Ishikawa (cell line): ENCODE measurements around the gene RAB3C.

Source experiments
- CEBPB ChIP-seq: IDR thresholded peaks from 2 replicates; pipeline ENCODE4 v1.6.1; 2012
- EGR1 ChIP-seq: IDR thresholded peaks from 2 replicates; pipeline ENCODE4 v1.6.1; 2012
- EP300 ChIP-seq: IDR thresholded peaks from 2 replicates; pipeline ENCODE4 v1.6.1; 2012; ENCODE audit warnings: borderline replicate concordance
- FOXM1 ChIP-seq: IDR thresholded peaks from 2 replicates; pipeline ENCODE4 v1.6.1; 2012; ENCODE audit warnings: low read depth, borderline replicate concordance
- NFIC ChIP-seq: IDR thresholded peaks from 2 replicates; pipeline ENCODE4 v1.6.1; 2012
- REST ChIP-seq: IDR thresholded peaks from 2 replicates; pipeline ENCODE4 v1.6.1; 2012; ENCODE audit warnings: low read depth, mild to moderate bottlenecking
- TAF1 ChIP-seq: IDR thresholded peaks from 2 replicates; pipeline ENCODE4 v1.6.1; 2012; ENCODE audit warnings: low read depth, mild to moderate bottlenecking
- TCF12 ChIP-seq: IDR thresholded peaks from 2 replicates; pipeline ENCODE4 v1.6.1; 2012; ENCODE audit warnings: low read depth
- TEAD4 ChIP-seq: IDR thresholded peaks from 2 replicates; pipeline ENCODE4 v1.6.1; 2012
- USF1 ChIP-seq: IDR thresholded peaks from 2 replicates; pipeline ENCODE4 v1.6.1; 2012
- YY1 ChIP-seq: IDR thresholded peaks from 2 replicates; pipeline ENCODE4 v1.6.1; 2012; ENCODE audit warnings: low read depth
- ZBTB7A ChIP-seq: IDR thresholded peaks from 2 replicates; pipeline ENCODE4 v1.6.1; 2012; ENCODE audit warnings: low read depth
- TF ChIP-seq, protein P1 (sequence below): IDR thresholded peaks from 2 replicates; pipeline ENCODE4 v1.6.1; 2012

DNA sequence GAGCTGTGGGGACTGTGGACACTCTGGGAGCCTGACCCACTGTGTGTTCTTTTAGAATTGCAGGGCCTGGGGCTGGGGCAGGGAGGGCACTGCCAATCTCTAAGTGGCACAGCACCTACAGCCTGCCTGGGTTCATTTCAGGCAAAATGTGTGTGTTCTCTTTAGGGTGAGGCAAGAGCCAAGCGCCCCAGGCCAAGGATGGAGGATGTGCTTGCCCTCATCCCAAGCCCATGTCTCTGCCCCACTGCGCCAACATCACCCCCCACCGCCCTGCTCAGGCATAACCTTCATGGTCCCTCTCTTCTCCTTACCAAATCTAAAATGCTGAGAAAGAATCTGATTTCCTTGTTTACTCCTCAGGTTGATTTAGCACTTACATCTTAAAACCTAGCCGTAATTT, 304.4 kb downstream of the RAB3C start:
- TF ChIP-seq EGR1 (no peak), TAF1 (no peak), YY1 (no peak), EP300 (no peak), TEAD4 (no peak), REST (no peak), FOXM1 (no peak), CEBPB (no peak), USF1 (no peak), NFIC (no peak), TCF12 (no peak), ZBTB7A (no peak)
- TF ChIP-seq, protein P1, sequence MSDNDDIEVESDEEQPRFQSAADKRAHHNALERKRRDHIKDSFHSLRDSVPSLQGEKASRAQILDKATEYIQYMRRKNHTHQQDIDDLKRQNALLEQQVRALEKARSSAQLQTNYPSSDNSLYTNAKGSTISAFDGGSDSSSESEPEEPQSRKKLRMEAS = no peak
